HL-60 (cell line): ENCODE results near the gene MRI1.

Source experiments
- DNase-seq, 2 experiments: peaks; one replicate each; pipeline ENCODE4 v3.0.0-alpha.2; 2010 to 2020; ENCODE audit warnings: low read depth in 1 of 2, low spot score in 1 of 2
- H3K27ac ChIP-seq: fragments of 250-450 bp; sonication (Bioruptor Pico); replicated peaks from 2 replicates; pipeline ENCODE4 v1.5.1; 2020; ENCODE audit warnings: mild to moderate bottlenecking, moderate library complexity
- H3K27me3 ChIP-seq: fragments of 250-450 bp; sonication (Bioruptor Pico); 2 replicates; pipeline ENCODE4 v1.5.1; 2021; ENCODE audit warnings: mild to moderate bottlenecking, moderate library complexity; ENCODE audit not compliant: insufficient read depth, poor library complexity, severe bottlenecking
- H3K4me3 ChIP-seq: replicated peaks from 2 replicates; pipeline ENCODE4 v1.5.1; 2011; ENCODE audit warnings: mild to moderate bottlenecking, control low read depth, low read length; ENCODE audit not compliant: insufficient read depth
- CTCF ChIP-seq: IDR thresholded peaks from one replicate; pipeline ENCODE4 v1.5.1; 2011; ENCODE audit warnings: low read length, control low read depth, inconsistent platforms; ENCODE audit not compliant: insufficient read depth
- GABPA ChIP-seq: IDR thresholded peaks from 2 replicates; pipeline ENCODE4 v1.6.1; 2012; ENCODE audit warnings: low read depth
- POLR2AphosphoS5 ChIP-seq: IDR thresholded peaks from 2 replicates; pipeline ENCODE4 v1.6.1; 2012; ENCODE audit warnings: low read depth
- SPI1 ChIP-seq: IDR thresholded peaks from 2 replicates; pipeline ENCODE4 v1.6.1; 2012; ENCODE audit warnings: low read depth, mild to moderate bottlenecking, borderline replicate concordance
- TF ChIP-seq, protein P1 (sequence below): IDR thresholded peaks from 2 replicates; pipeline ENCODE4 v1.6.1; 2012; ENCODE audit warnings: low read depth; ENCODE audit not compliant: insufficient replicate concordance

The MRI1 gene

DNA sequence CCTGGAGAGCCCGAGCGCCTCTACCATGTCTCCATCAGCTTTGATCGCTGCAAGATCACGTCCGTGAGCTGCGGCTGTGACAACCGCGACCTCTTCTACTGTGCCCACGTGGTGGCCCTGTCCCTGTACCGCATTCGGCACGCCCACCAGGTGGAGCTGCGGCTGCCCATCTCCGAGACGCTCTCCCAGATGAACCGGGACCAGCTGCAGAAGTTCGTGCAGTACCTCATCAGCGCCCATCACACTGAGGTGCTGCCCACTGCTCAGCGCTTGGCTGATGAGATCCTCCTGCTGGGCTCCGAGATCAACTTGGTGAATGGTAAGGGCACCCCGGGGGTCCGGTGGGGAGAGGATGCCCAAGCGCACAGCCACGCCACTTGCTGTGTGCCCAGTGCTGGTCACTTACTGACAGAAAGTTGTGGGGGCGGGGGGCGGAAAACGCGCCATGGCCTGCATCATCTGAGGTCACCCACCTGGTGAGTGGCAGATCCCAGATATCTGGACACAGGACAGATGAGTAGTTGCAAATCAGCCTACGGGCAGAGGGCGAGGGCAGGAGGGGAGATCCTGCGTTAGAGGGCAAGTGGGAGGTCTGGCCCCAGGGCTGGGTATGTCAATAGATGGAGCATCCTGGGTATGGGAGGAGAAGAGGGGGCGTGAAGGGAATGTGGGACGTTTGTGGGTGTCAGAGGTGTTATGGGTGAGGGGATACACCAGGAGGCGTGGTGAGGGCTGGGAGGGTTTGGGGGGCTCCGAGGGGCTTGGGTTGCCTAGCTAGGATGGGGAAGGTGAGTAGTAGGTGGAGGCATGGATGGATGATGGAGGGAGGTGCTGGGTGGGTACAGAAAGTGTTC is 40.7 kb downstream of the MRI1 start:
- TF ChIP-seq CTCF = no peak
- TF ChIP-seq POLR2AphosphoS5 = no peak
- no peak for TF ChIP-seq GABPA
- TF ChIP-seq, protein P1, sequence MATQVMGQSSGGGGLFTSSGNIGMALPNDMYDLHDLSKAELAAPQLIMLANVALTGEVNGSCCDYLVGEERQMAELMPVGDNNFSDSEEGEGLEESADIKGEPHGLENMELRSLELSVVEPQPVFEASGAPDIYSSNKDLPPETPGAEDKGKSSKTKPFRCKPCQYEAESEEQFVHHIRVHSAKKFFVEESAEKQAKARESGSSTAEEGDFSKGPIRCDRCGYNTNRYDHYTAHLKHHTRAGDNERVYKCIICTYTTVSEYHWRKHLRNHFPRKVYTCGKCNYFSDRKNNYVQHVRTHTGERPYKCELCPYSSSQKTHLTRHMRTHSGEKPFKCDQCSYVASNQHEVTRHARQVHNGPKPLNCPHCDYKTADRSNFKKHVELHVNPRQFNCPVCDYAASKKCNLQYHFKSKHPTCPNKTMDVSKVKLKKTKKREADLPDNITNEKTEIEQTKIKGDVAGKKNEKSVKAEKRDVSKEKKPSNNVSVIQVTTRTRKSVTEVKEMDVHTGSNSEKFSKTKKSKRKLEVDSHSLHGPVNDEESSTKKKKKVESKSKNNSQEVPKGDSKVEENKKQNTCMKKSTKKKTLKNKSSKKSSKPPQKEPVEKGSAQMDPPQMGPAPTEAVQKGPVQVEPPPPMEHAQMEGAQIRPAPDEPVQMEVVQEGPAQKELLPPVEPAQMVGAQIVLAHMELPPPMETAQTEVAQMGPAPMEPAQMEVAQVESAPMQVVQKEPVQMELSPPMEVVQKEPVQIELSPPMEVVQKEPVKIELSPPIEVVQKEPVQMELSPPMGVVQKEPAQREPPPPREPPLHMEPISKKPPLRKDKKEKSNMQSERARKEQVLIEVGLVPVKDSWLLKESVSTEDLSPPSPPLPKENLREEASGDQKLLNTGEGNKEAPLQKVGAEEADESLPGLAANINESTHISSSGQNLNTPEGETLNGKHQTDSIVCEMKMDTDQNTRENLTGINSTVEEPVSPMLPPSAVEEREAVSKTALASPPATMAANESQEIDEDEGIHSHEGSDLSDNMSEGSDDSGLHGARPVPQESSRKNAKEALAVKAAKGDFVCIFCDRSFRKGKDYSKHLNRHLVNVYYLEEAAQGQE = no peak
- no peak for TF ChIP-seq SPI1

DNA sequence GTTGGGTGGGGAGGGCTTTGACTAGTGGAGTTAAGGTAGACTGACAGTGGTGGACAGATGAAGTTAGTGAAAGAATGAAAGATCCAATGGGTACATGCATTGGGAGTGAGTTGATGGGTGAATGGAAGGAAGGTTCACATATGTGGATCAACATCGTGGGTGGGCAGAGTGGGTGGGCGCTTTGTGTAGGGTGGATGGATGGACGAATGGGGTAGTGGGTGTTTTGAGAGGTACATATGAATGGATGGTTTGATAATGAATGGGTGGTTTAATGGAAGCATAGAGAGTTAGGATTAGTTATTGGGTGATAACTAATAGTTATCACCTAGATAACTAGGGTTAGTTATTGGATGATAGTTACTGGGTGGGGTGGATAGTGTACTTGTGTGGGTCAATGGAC is 42.4 kb downstream of the MRI1 start:
- DNase-seq = no peak
- H3K27ac ChIP-seq = no peak overlapping the region
- no peak overlapping the region for H3K4me3 ChIP-seq
- no peaks in the 10 kb centered on the region for H3K27me3 ChIP-seq
- no peak for TF ChIP-seq SPI1

More for the DNA sequence above, 40.7 kb downstream of the MRI1 start:
- peak in 1 of 2 experiments; percentile 18 for DNase-seq
- Histone ChIP-seq H3K27ac (no peak overlapping the region), H3K27me3 (no peaks in the 10 kb centered on the region), H3K4me3 (no peak overlapping the region)

GRCh38 chr19:13807421-13808021 is 43.2 kb downstream of the MRI1 start:
- H3K27ac ChIP-seq = no peak overlapping the region
- H3K4me3 ChIP-seq = no peak overlapping the region
- DNase-seq = no peak
- H3K27me3 ChIP-seq = no peaks in the 10 kb centered on the region
- TF ChIP-seq, protein P1 = no peak
- TF ChIP-seq CTCF (no peak), POLR2AphosphoS5 (no peak), SPI1 (no peak), GABPA (no peak)

DNA sequence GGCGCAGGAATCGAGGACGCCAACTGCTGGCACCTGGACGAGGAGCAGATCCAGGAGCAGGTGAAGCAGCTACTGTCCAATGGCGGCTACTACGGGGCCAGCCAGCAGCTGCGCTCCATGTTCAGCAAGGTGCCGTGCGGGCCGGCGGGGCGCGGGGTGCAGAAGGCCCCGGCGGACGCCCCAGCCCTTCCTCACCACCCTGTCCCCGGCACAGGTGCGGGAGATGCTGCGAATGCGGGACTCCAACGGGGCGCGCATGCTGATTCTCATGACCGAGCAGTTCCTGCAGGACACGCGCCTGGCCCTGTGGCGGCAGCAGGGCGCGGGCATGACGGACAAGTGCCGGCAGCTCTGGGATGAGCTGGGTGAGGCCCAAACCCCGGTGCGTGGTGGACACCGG is 44.5 kb downstream of the MRI1 start:
- TF ChIP-seq, protein P1 = no peak
- Histone ChIP-seq H3K4me3 (no peak overlapping the region), H3K27ac (no peak overlapping the region), H3K27me3 (no peaks in the 10 kb centered on the region)
- no peak for DNase-seq
